Measurements from ENCODE around the gene SLAMF7. TPM values are rescaled to one million over a fixed set of nuclear protein-coding genes. Genes with fewer than 3 reads are reported as not detected.

SLAMF7 gene
- total and polyA plus RNA-seq, 2 of the 8 experiments (the other 6 are each of a cell fraction or from before 2014, with no cell fraction given) = not detected

- no peak overlapping the region for H2BK20ac ChIP-seq (ENCODE audit: low read length)
- H3K27me3 ChIP-seq (replicated peaks in 1 of 4; ENCODE audit: control insufficient read depth in 3 of 4, extremely low read depth in 1 of 4, insufficient read depth in 3 of 4, low read length in 3 of 4) = no peaks in the 10 kb centered on the region
- H4K20me1 ChIP-seq (replicated peaks in 1 of 2; ENCODE audit: control insufficient read depth in 1 of 2, insufficient read depth in 2 of 2, low read length in 2 of 2) = no peaks in the 10 kb centered on the region
- no peak overlapping the region for H3K18ac ChIP-seq (ENCODE audit: extremely low read depth, low read length)
- no peak overlapping the region for H2AFZ ChIP-seq (ENCODE audit: low read length)
- no peak overlapping the region for H4K5ac ChIP-seq (ENCODE audit: insufficient read length, low read depth, low read length)
- no peak overlapping the region for H3K14ac ChIP-seq (ENCODE audit: insufficient read length)
- H3K4me1 ChIP-seq (replicated peaks in 1 of 4; ENCODE audit: control insufficient read depth in 3 of 4, insufficient read depth in 4 of 4, low read length in 3 of 4) = no peaks in the 10 kb centered on the region
- no peak overlapping the region for H2BK120ac ChIP-seq (replicated peaks; ENCODE audit: low read depth, low read length)
- H2BK5ac ChIP-seq (ENCODE audit: low read depth, low read length) = no peak overlapping the region
- no peak overlapping the region for H2BK15ac ChIP-seq (ENCODE audit: low read length)
- no peak overlapping the region for H2AK5ac ChIP-seq (ENCODE audit: low read depth, low read length)
- no peak overlapping the region for H3K9ac ChIP-seq (replicated peaks in 1 of 4; ENCODE audit: extremely low read depth in 1 of 4, low read depth in 3 of 4, low read length in 3 of 4)
- POLR2A ChIA-PET (ENCODE audit: partially characterized antibody) = no interaction called here
- no peak overlapping the region for H2BK12ac ChIP-seq (ENCODE audit: low read depth, low read length)
- no peak overlapping the region for H3K4me2 ChIP-seq (ENCODE audit: insufficient read depth in 1 of 2, low read depth in 2 of 2, low read length in 2 of 2)
- WGBS, 2 experiments (ENCODE audit: extremely low coverage in 1 of 2, insufficient coverage in 1 of 2, insufficient read length in 1 of 2, insufficient replicate concordance in 2 of 2, low coverage in 1 of 2, low lambda C conversion rate in 2 of 2, missing lambda C conversion rate in 1 of 2) = 97% methylated on average over 2 of the region's 2 CpGs; no CpG with 5 or more reads in 1 of the 2 experiments
- no peak for DNase-seq (ENCODE audit: low read depth in 1 of 2, low spot score in 2 of 2)
- H4K8ac ChIP-seq (ENCODE audit: extremely low read depth, insufficient read depth, low read length) = no peak overlapping the region
- no peak for FAIRE-seq
- H3K79me1 ChIP-seq (ENCODE audit: low read depth, low read length) = no peaks in the 10 kb centered on the region
- CTCF ChIA-PET (ENCODE audit: partially characterized antibody) = interaction anchor here (0.7 to 2.7 kb wide), 6 partner anchors 10 to 213 kb away, joined by 3 to 9 read pairs (median 3); no protein-coding TSS in a partner anchor
- H3K79me2 ChIP-seq (ENCODE audit: control insufficient read depth in 1 of 2, insufficient read depth in 2 of 2, low read length in 2 of 2) = no peaks in the 10 kb centered on the region
- no peak overlapping the region for H3K56ac ChIP-seq (replicated peaks; ENCODE audit: insufficient read length, low read depth, low read length)
- no peak overlapping the region for H3K4me3 ChIP-seq (ENCODE audit: extremely low read depth in 1 of 4, insufficient read depth in 2 of 4, low read depth in 3 of 4, low read length in 4 of 4)
- no peak overlapping the region for H3K4ac ChIP-seq (replicated peaks; ENCODE audit: insufficient read length, low read depth, low read length)
- no peak overlapping the region for H4K91ac ChIP-seq (replicated peaks; ENCODE audit: insufficient read length, low read length)
- H3K27ac ChIP-seq (ENCODE audit: low read depth, low read length) = no peak overlapping the region
- no peaks in the 10 kb centered on the region for H3K36me3 ChIP-seq (ENCODE audit: control insufficient read depth in 2 of 4, insufficient read depth in 4 of 4, low read length in 3 of 4)
- H3K23ac ChIP-seq (ENCODE audit: insufficient read length) = no peak overlapping the region
- no peaks in the 10 kb centered on the region for H3K23me2 ChIP-seq (ENCODE audit: low read depth, low read length)
- no peaks in the 10 kb centered on the region for H3K9me3 ChIP-seq (ENCODE audit: insufficient read depth in 2 of 2, low read depth in 1 of 2, low read length in 1 of 2)
- TF ChIP-seq ATF3 (IDR thresholded peaks at IDR 0.05; ENCODE audit: insufficient read depth, low read depth, low read length) = no peak
Observed at GRCh38 chr1:160738271-160738670, 776 bp upstream of the SLAMF7 start.

Data from H1 (cell line).